Endodermal cell (in vitro differentiated cells): ENCODE measurements around the gene QPCT. TPM values are rescaled to one million over a fixed set of nuclear protein-coding genes. Genes with fewer than 3 reads are reported as not detected.

Experiments
- DNase-seq: peaks from one replicate; pipeline ENCODE4 v3.0.0-alpha.2; 2017
- H3K27ac ChIP-seq: 2 replicates; pipeline ENCODE4 v1.5.1; 2013; ENCODE audit warnings: mild to moderate bottlenecking, low read depth, low read length, moderate library complexity
- H3K27me3 ChIP-seq: 2 replicates; pipeline ENCODE4 v1.6.1; 2013; ENCODE audit warnings: mild to moderate bottlenecking, low read length, moderate library complexity; ENCODE audit not compliant: insufficient read depth, control insufficient read depth, poor library complexity, severe bottlenecking
- H3K36me3 ChIP-seq: 2 replicates; pipeline ENCODE4 v1.7.0; 2013; ENCODE audit warnings: mild to moderate bottlenecking, low read length, moderate library complexity; ENCODE audit not compliant: control insufficient read depth, insufficient read depth
- H3K4me1 ChIP-seq: one replicate; pipeline ENCODE4 v1.7.0; 2013; ENCODE audit warnings: low read length; ENCODE audit not compliant: control insufficient read depth, insufficient read depth
- H3K4me3 ChIP-seq: 2 replicates; pipeline ENCODE4 v1.5.1; 2013; ENCODE audit warnings: mild to moderate bottlenecking, low read length, moderate library complexity
- H3K9ac ChIP-seq: 2 replicates; pipeline ENCODE4 v1.6.1; 2013; ENCODE audit warnings: mild to moderate bottlenecking, low read length, moderate library complexity; ENCODE audit not compliant: poor library complexity, severe bottlenecking; ENCODE audit errors: extremely low read depth
- H3K9me3 ChIP-seq: 2 replicates; pipeline ENCODE4 v1.6.1; 2013; ENCODE audit warnings: mild to moderate bottlenecking, low read length, moderate library complexity; ENCODE audit not compliant: control insufficient read depth
- H3K27ac Mint-ChIP-seq: 2 replicates; pipeline ENCODE4 v1.8.0; 2020; ENCODE audit warnings: mixed read lengths
- H3K27me3 Mint-ChIP-seq: 2 replicates; pipeline ENCODE4 v1.8.0; 2021; ENCODE audit warnings: mild to moderate bottlenecking, mixed read lengths; ENCODE audit not compliant: insufficient read depth
- H3K36me3 Mint-ChIP-seq: 2 replicates; pipeline ENCODE4 v1.8.0; 2020; ENCODE audit warnings: low read depth, mixed read lengths
- H3K4me1 Mint-ChIP-seq: 2 replicates; pipeline ENCODE4 v1.8.0; 2020; ENCODE audit warnings: mixed read lengths
- H3K4me3 Mint-ChIP-seq: 2 replicates; pipeline ENCODE4 v1.8.0; 2020; ENCODE audit warnings: mild to moderate bottlenecking, moderate library complexity, mixed read lengths
- H3K9me3 Mint-ChIP-seq: 2 replicates; pipeline ENCODE4 v1.8.0; 2020; ENCODE audit warnings: mild to moderate bottlenecking, mixed read lengths
- CTCF ChIP-seq: fragments of 200-600 bp; sonication (generic); conservative IDR thresholded peaks from 2 replicates; pipeline ENCODE4 v1.5.0; 2021; ENCODE audit warnings: antibody characterized with exemption, mild to moderate bottlenecking
- WGBS, 2 experiments: methylation state at CpG; one replicate each; pipeline versions ENCODE4 v1.1.5 to v1.1.7; 2013; ENCODE audit warnings: missing lambda C conversion rate in 2 of 2, mixed read lengths in 1 of 2; ENCODE audit not compliant: insufficient coverage in 1 of 2, insufficient read length in 1 of 2; 5-methylcytosine and 5-hydroxymethylcytosine counted together
- total RNA-seq, 2 donors: library from RNA; stranded (reverse); fragmentation: NEBNext Ultra II Directional in 1 of 2; extraction: Animal tissue kit (Norgen Biotek cat#: 25700) in 1 of 2; gene quantifications; 2 replicates in 1 of 2; 3 replicates in 1 of 2; pipeline ENCODE4 v1.2.1, GENCODE V29; 2021

Gene QPCT
- total RNA-seq, 2 donors from 2014 or later = 15.9 to 17.7 TPM

GRCh38 chr2:37396890-37397565 is 52.6 kb downstream of the QPCT start:
- no peaks in the 10 kb centered on the region for H3K27me3 ChIP-seq
- no peak overlapping the region for H3K4me3 ChIP-seq
- DNase-seq = no peak
- no peak for TF ChIP-seq CTCF
- 97 to 100% methylated on average over 1 of the region's 1 CpG for WGBS, 2 experiments
- Mint-ChIP-seq H3K27me3 (no peaks in the 10 kb centered on the region), H3K36me3 (peaks cover 3% of the 10 kb centered on the region), H3K9me3 (peaks cover 3% of the 10 kb centered on the region), H3K4me3 (no peak overlapping the region), H3K4me1 (peaks cover 31% of the 10 kb centered on the region), H3K27ac (no peak overlapping the region)
- H3K27ac ChIP-seq = no peak overlapping the region
- no peaks in the 10 kb centered on the region for H3K36me3 ChIP-seq
- peaks cover 3% of the 10 kb centered on the region for H3K4me1 ChIP-seq
- H3K9me3 ChIP-seq = no peaks in the 10 kb centered on the region
- H3K9ac ChIP-seq = no peak overlapping the region

DNA sequence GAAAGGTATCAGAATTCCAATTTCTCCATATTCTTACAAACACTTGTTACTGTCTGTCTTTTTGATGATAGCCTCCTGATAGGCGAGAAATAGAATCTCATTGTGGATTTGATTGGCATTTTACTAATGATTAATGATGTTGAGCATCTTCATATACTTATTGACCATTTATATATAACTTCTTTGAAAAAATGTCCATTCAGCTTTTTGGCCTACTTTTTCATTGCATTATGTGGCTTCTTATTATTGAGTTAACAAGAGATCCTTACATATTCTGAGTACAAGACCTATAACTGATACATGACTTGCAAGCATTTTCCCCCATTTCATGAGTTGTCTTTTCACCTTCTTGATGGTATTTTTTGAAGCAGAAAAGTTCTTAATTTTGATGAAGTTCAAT is 54.6 kb downstream of the QPCT start:
- Histone ChIP-seq H3K27me3 (no peaks in the 10 kb centered on the region), H3K27ac (no peak overlapping the region), H3K4me1 (peaks cover 3% of the 10 kb centered on the region), H3K9me3 (no peaks in the 10 kb centered on the region), H3K36me3 (no peaks in the 10 kb centered on the region), H3K9ac (no peak overlapping the region), H3K4me3 (no peak overlapping the region)
- TF ChIP-seq CTCF = no peak
- no peak for DNase-seq
- H3K9me3 Mint-ChIP-seq = peaks cover 3% of the 10 kb centered on the region
- no CpG with 5 or more reads among the region's 1 CpG for WGBS, 2 experiments
- no peak overlapping the region for H3K27ac Mint-ChIP-seq
- peaks cover 3% of the 10 kb centered on the region for H3K36me3 Mint-ChIP-seq
- H3K4me1 Mint-ChIP-seq = peaks cover 21% of the 10 kb centered on the region
- no peaks in the 10 kb centered on the region for H3K27me3 Mint-ChIP-seq
- H3K4me3 Mint-ChIP-seq = no peak overlapping the region

DNA sequence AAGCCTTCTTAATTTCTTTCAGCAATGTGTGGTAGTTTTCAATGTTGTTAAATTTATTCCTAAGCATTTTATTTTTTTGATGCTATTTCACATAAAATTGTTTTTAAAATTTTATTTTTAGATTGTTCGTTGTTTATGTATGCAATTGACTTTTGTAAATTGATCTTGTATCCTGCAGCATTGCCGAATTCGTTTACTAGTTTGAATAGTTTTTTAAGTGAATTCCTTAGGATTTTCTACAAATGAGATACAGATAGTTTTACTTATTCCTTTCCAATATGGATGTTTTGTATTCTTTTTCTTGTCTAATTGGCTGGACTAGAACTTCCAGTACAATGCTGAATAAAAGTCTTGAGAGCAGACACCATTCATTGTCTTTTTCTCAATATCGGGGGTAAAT is 55.6 kb downstream of the QPCT start:
- peaks cover 3% of the 10 kb centered on the region for H3K9me3 Mint-ChIP-seq
- no peak for DNase-seq
- peaks cover 12% of the 10 kb centered on the region for H3K4me1 Mint-ChIP-seq
- peaks cover 3% of the 10 kb centered on the region for H3K36me3 Mint-ChIP-seq
- H3K4me1 ChIP-seq = peaks cover 3% of the 10 kb centered on the region
- H3K27me3 Mint-ChIP-seq = no peaks in the 10 kb centered on the region
- no peak overlapping the region for H3K4me3 ChIP-seq
- WGBS, 2 experiments = 96 to 100% methylated on average over 1 to 4 of the region's 4 CpGs
- TF ChIP-seq CTCF = no peak
- no peak overlapping the region for H3K27ac Mint-ChIP-seq
- no peaks in the 10 kb centered on the region for H3K27me3 ChIP-seq
- H3K36me3 ChIP-seq = no peaks in the 10 kb centered on the region
- H3K9me3 ChIP-seq = no peaks in the 10 kb centered on the region
- no peak overlapping the region for H3K27ac ChIP-seq
- H3K9ac ChIP-seq = no peak overlapping the region
- H3K4me3 Mint-ChIP-seq = no peak overlapping the region
